Vagina (tissue), 2 donors: ENCODE results near the gene RPL18. TPM values are rescaled to one million over a fixed set of nuclear protein-coding genes. Genes with fewer than 3 reads are reported as not detected.
"Not testable (repeated sequence)": the region's sequence is repeated elsewhere in the genome, so short reads cannot be mapped to it uniquely, and the experiment has no call there.

Source experiments
- DNase-seq, 2 donors: peaks; one replicate each; pipeline ENCODE4 v3.0.0-alpha.2; 2017; ENCODE audit errors: extremely low spot score in 2 of 2
- H3K27ac ChIP-seq: fragments of 200-600 bp; sonication (generic); one replicate; pipeline ENCODE4 v1.5.1; 2019
- H3K27me3 ChIP-seq: fragments of 200-600 bp; sonication (generic); one replicate; pipeline ENCODE4 v1.5.1; 2019
- H3K36me3 ChIP-seq, 2 donors: fragments of 200-600 bp; sonication (generic); one replicate each; pipeline ENCODE4 v1.5.1; 2017 to 2019
- H3K4me1 ChIP-seq: fragments of 200-600 bp; sonication (generic); one replicate; pipeline ENCODE4 v1.5.1; 2019
- H3K4me3 ChIP-seq, 2 donors: fragments of 200-600 bp; sonication (generic); 1 replicate in 1 of 2; 2 replicates in 1 of 2; pipeline ENCODE4 v1.5.1; 2016 to 2019
- H3K9me3 ChIP-seq: fragments of 200-600 bp; sonication (generic); one replicate; pipeline ENCODE4 v1.5.1; 2019
- CTCF ChIP-seq, 3 experiments: fragments of 450-650 bp in 2 of 3; fragments of 200-600 bp in 1 of 3; sonication (generic) in 1 of 3; IDR thresholded peaks; one replicate each; pipeline ENCODE4 v1.5.1; 2017 to 2019; ENCODE audit warnings: antibody characterized with exemption in 3 of 3, mild to moderate bottlenecking in 2 of 3, moderate library complexity in 2 of 3
- POLR2A ChIP-seq, 2 donors: fragments of 450-650 bp; IDR thresholded peaks; one replicate each; pipeline ENCODE4 v1.6.1; 2017; ENCODE audit warnings: antibody characterized with exemption in 2 of 2, mild to moderate bottlenecking in 2 of 2, moderate library complexity in 2 of 2
- POLR2AphosphoS5 ChIP-seq, 2 donors: sonication (generic); formaldehyde crosslinking; IDR thresholded peaks; one replicate each; pipeline ENCODE4 v1.9.0; 2017; ENCODE audit warnings: antibody characterized with exemption in 2 of 2, mild to moderate bottlenecking in 2 of 2, low read depth in 1 of 2; ENCODE audit not compliant: insufficient read depth in 1 of 2
- intact Hi-C: fragments of 100-400 bp; cut with DNase I; formaldehyde crosslinking; loops from one replicate; pipeline ENCODE4 v1.15.1; 2023
- total RNA-seq: library from RNA; depleted of rRNA; stranded (reverse); fragments of >200 nt; gene quantifications from one replicate; pipeline ENCODE4 v1.2.3, GENCODE V29; 2016

RPL18 gene
- total RNA-seq, 1 donor from 2014 or later, result 2,346 TPM

DNA sequence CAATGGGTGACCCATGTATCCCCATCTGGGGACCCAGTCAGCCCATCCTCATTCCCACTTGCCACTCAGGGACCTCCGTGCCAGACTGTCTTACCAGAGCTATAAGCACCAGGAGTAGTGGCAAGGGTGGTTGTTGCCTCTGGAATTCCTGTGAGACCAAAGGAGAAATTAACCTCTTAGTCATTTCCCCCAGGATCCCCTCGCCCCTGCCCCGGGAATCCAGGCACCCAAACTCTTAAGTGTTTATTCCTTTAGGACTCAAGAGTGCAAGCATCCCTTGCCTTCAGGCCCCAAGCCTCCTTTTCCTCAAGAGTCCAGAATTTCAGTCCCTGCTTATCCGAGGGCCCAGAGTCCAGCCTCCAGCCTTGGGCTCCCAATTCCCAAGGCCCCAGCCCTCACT is 44.7 kb upstream of the RPL18 start:
- H3K4me3 ChIP-seq, result no peak overlapping the region
- DNase-seq, result no peak
- no peaks in the 10 kb centered on the region for H3K4me1 ChIP-seq
- no peaks in the 10 kb centered on the region for H3K36me3 ChIP-seq
- intact Hi-C loops, result no loop called here
- no peaks in the 10 kb centered on the region for H3K9me3 ChIP-seq
- H3K27ac ChIP-seq, result no peak overlapping the region
- TF ChIP-seq CTCF (IDR thresholded peaks at IDR 0.05) (no peak), POLR2A (IDR thresholded peaks at IDR 0.05) (no peak), POLR2AphosphoS5 (IDR thresholded peaks at IDR 0.05; ENCODE audit: insufficient read depth in 1 of 2, low read depth in 1 of 2) (no peak)
- no peaks in the 10 kb centered on the region for H3K27me3 ChIP-seq

DNA sequence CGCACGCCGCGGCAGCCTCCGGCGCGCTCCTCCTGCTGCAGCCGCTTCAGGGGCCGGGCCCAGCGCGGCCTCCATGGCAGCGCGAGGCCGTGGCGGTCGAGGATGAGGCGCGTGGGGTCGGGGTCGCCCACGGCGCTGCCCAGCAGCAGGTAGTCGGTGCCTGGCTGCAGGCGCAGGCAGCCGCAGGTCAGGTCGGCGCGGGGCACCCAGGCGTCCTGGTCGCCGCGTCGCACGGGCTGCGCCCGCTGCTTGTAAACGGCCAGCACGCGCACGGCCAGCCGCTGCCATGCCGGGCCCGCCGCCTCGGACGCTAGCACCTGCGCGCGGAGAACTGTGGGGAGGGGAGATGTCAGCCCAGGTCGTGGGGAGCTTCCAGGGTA is 42.7 kb upstream of the RPL18 start:
- H3K36me3 ChIP-seq, result no peaks in the 10 kb centered on the region
- TF ChIP-seq CTCF (IDR thresholded peaks at IDR 0.05), result no peak
- no peak for TF ChIP-seq POLR2AphosphoS5 (IDR thresholded peaks at IDR 0.05; ENCODE audit: insufficient read depth in 1 of 2, low read depth in 1 of 2)
- TF ChIP-seq POLR2A (IDR thresholded peaks at IDR 0.05), result no peak
- no peaks in the 10 kb centered on the region for H3K27me3 ChIP-seq
- no peak overlapping the region for H3K4me3 ChIP-seq
- H3K27ac ChIP-seq, result no peak overlapping the region
- no peaks in the 10 kb centered on the region for H3K4me1 ChIP-seq
- intact Hi-C loops, result no loop called here
- no peak for DNase-seq
- no peaks in the 10 kb centered on the region for H3K9me3 ChIP-seq

GRCh38 chr19:48660852-48661710 is 42.1 kb upstream of the RPL18 start:
- no peak overlapping the region for H3K27ac ChIP-seq
- intact Hi-C loops, result no loop called here
- no peak for DNase-seq
- no peaks in the 10 kb centered on the region for H3K27me3 ChIP-seq
- H3K9me3 ChIP-seq, result no peaks in the 10 kb centered on the region
- H3K36me3 ChIP-seq, result no peaks in the 10 kb centered on the region
- H3K4me1 ChIP-seq, result no peaks in the 10 kb centered on the region
- H3K4me3 ChIP-seq, result no peak overlapping the region
- TF ChIP-seq POLR2A (IDR thresholded peaks at IDR 0.05) (no peak), CTCF (IDR thresholded peaks at IDR 0.05) (no peak), POLR2AphosphoS5 (IDR thresholded peaks at IDR 0.05; ENCODE audit: insufficient read depth in 1 of 2, low read depth in 1 of 2) (no peak)

- Histone ChIP-seq H3K4me1 (no peaks in the 10 kb centered on the region), H3K9me3 (no peaks in the 10 kb centered on the region), H3K36me3 (no peaks in the 10 kb centered on the region), H3K4me3 (no peak overlapping the region), H3K27me3 (no peaks in the 10 kb centered on the region), H3K27ac (no peak overlapping the region)
- intact Hi-C loops, result no loop called here
- DNase-seq, result no peak
- TF ChIP-seq CTCF (IDR thresholded peaks at IDR 0.05) (no peak), POLR2AphosphoS5 (IDR thresholded peaks at IDR 0.05; ENCODE audit: insufficient read depth in 1 of 2, low read depth in 1 of 2) (no peak), POLR2A (IDR thresholded peaks at IDR 0.05) (no peak)
Measured at GRCh38 chr19:48659768-48660167, 40.8 kb upstream of the RPL18 start.

- Histone ChIP-seq H3K27me3 (no peaks in the 10 kb centered on the region), H3K9me3 (no peaks in the 10 kb centered on the region), H3K4me3 (no peak overlapping the region), H3K4me1 (no peaks in the 10 kb centered on the region), H3K36me3 (no peaks in the 10 kb centered on the region), H3K27ac (no peak overlapping the region)
- no peak for TF ChIP-seq CTCF (IDR thresholded peaks at IDR 0.05)
- TF ChIP-seq POLR2AphosphoS5 (IDR thresholded peaks at IDR 0.05; ENCODE audit: insufficient read depth in 1 of 2, low read depth in 1 of 2), result no peak
- no peak for TF ChIP-seq POLR2A (IDR thresholded peaks at IDR 0.05)
- DNase-seq, result no peak
- intact Hi-C loops, result no loop called here
Measured at GRCh38 chr19:48658483-48658882, 39.5 kb upstream of the RPL18 start.

DNA sequence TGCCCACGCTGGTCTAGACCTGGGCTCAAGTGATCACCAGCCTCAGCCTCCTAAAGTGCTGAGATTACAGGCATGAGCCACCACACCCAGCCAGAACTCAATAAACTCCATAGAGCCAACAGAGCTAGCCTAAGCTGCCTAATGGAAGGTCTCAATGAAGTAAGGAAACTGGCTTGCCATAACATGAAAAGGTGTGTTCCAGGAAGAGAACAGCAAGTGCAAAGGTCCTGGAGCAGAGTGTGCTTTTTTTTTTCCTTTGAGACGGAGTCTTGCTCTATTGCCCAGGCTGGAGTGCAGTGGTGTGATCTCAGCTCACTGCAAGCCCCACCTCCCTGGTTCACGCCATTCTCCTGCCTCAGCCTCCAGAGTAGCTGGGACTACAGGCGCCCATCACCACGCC is 38.9 kb upstream of the RPL18 start:
- not testable (repeated sequence) for DNase-seq

More for the DNA sequence above, 38.9 kb upstream of the RPL18 start:
- H3K4me1 ChIP-seq, intact Hi-C loops, H3K27ac ChIP-seq, H3K4me3 ChIP-seq, H3K9me3 ChIP-seq, H3K36me3 ChIP-seq, H3K27me3 ChIP-seq: not testable (repeated sequence)
